Stimulated activated effector memory CD8-positive, alpha-beta T cell treated with anti-CD3 and anti-CD28 coated beads, Interleukin-12 subunit alpha, Interleukin-12 subunit beta, amount 100 ng/mL, for 72 hours (primary cell): Measurements from ENCODE around the gene YIPF2.
"Not testable (repeated sequence)": the region's sequence is repeated elsewhere in the genome, so short reads cannot be mapped to it uniquely, and the experiment has no call there.

Experiments
- ATAC-seq: fragments of 150-1000 bp; cut with Tn5 transposase; 2 replicates; pipeline ENCODE4 v1.10.0; 2021
- DNase-seq, 2 donors: peaks; one replicate each; pipeline ENCODE4 v3.0.0; 2021 to 2022; ENCODE audit warnings: low spot score in 2 of 2
- H3K27ac Mint-ChIP-seq: one replicate; pipeline ENCODE4 v1.8.0; 2022; ENCODE audit warnings: mild to moderate bottlenecking, mixed read lengths
- H3K36me3 Mint-ChIP-seq: one replicate; pipeline ENCODE4 v1.8.0; 2022; ENCODE audit warnings: mild to moderate bottlenecking, mixed read lengths
- H3K4me1 Mint-ChIP-seq: one replicate; pipeline ENCODE4 v1.8.0; 2022; ENCODE audit warnings: mixed read lengths
- H3K4me3 Mint-ChIP-seq: one replicate; pipeline ENCODE4 v1.8.0; 2022; ENCODE audit warnings: mild to moderate bottlenecking, mixed read lengths
- H3K9me3 Mint-ChIP-seq: one replicate; pipeline ENCODE4 v1.8.0; 2022; ENCODE audit warnings: mixed read lengths

Gene YIPF2

GRCh38 chr19:10959277-10959968 lies 31.0 kb upstream of the YIPF2 start:
- Mint-ChIP-seq H3K4me3 (peak overlapping the region; percentile 84), H3K4me1 (peaks cover 41% of the 10 kb centered on the region), H3K27ac (peak overlapping the region; percentile 96), H3K36me3 (peaks cover 28% of the 10 kb centered on the region)
- H3K9me3 Mint-ChIP-seq, ATAC-seq, DNase-seq: not testable (repeated sequence)

GRCh38 chr19:10952809-10953208 lies 24.4 kb upstream of the YIPF2 start:
- no peaks in the 10 kb centered on the region for H3K4me1 Mint-ChIP-seq
- H3K36me3 Mint-ChIP-seq, result no peaks in the 10 kb centered on the region
- H3K27ac Mint-ChIP-seq, result no peak overlapping the region
- no peak overlapping the region for H3K4me3 Mint-ChIP-seq
- no peaks in the 10 kb centered on the region for H3K9me3 Mint-ChIP-seq
- no peak for ATAC-seq
- DNase-seq, result no peak

GRCh38 chr19:10946958-10947657 lies 18.7 kb upstream of the YIPF2 start:
- Mint-ChIP-seq H3K4me1 (no peaks in the 10 kb centered on the region), H3K36me3 (no peaks in the 10 kb centered on the region), H3K27ac (no peak overlapping the region), H3K4me3 (no peak overlapping the region), H3K9me3 (no peaks in the 10 kb centered on the region)
- ATAC-seq (no peak), DNase-seq (no peak)

- Mint-ChIP-seq H3K36me3 (no peaks in the 10 kb centered on the region), H3K4me3 (no peak overlapping the region), H3K27ac (no peak overlapping the region), H3K9me3 (no peaks in the 10 kb centered on the region), H3K4me1 (no peaks in the 10 kb centered on the region)
- DNase-seq, result no peak
- ATAC-seq, result no peak
Observed at GRCh38 chr19:10945264-10945663, 16.8 kb upstream of the YIPF2 start.

GRCh38 chr19:10943412-10943811 lies 15.0 kb upstream of the YIPF2 start:
- not testable (repeated sequence) for DNase-seq, H3K27ac Mint-ChIP-seq, H3K9me3 Mint-ChIP-seq, H3K36me3 Mint-ChIP-seq, H3K4me3 Mint-ChIP-seq, ATAC-seq, H3K4me1 Mint-ChIP-seq

GRCh38 chr19:10941649-10942048 lies 13.2 kb upstream of the YIPF2 start:
- H3K9me3 Mint-ChIP-seq, H3K4me1 Mint-ChIP-seq, H3K27ac Mint-ChIP-seq, H3K4me3 Mint-ChIP-seq, H3K36me3 Mint-ChIP-seq, DNase-seq, ATAC-seq: not testable (repeated sequence)

- Mint-ChIP-seq H3K27ac (no peak overlapping the region), H3K36me3 (peaks cover 19% of the 10 kb centered on the region), H3K4me1 (peaks cover 5% of the 10 kb centered on the region), H3K9me3 (no peaks in the 10 kb centered on the region), H3K4me3 (no peak overlapping the region)
- DNase-seq, result peak in 1 of 2 donors; percentile 62
- ATAC-seq, result peak; percentile 79
Observed at GRCh38 chr19:10936661-10937084, 8.2 kb upstream of the YIPF2 start.

- no peak for ATAC-seq
- Mint-ChIP-seq H3K4me3 (no peak overlapping the region), H3K9me3 (no peaks in the 10 kb centered on the region)
Observed at GRCh38 chr19:10935371-10936059, 7.1 kb upstream of the YIPF2 start.

GRCh38 chr19:10929402-10929794 lies 959 bp upstream of the YIPF2 start:
- ATAC-seq (no peak), DNase-seq (no peak)
- Mint-ChIP-seq H3K9me3 (no peaks in the 10 kb centered on the region), H3K27ac (peak overlapping the region; percentile 50), H3K36me3 (peaks cover 86% of the 10 kb centered on the region), H3K4me1 (peaks cover 34% of the 10 kb centered on the region), H3K4me3 (peak overlapping the region; percentile 83)

More at GRCh38 chr19:10935371-10936059, 7.1 kb upstream of the YIPF2 start:
- peaks cover 31% of the 10 kb centered on the region for H3K36me3 Mint-ChIP-seq
- peaks cover 10% of the 10 kb centered on the region for H3K4me1 Mint-ChIP-seq
- H3K27ac Mint-ChIP-seq, result no peak overlapping the region
- DNase-seq, result no peak

- H3K4me3 Mint-ChIP-seq, result peak overlapping the region; percentile 83
- peaks cover 36% of the 10 kb centered on the region for H3K4me1 Mint-ChIP-seq
- peak overlapping the region; percentile 92 for H3K27ac Mint-ChIP-seq
- ATAC-seq (peak; percentile 4), DNase-seq (no peak)
- no peaks in the 10 kb centered on the region for H3K9me3 Mint-ChIP-seq
- peaks cover 84% of the 10 kb centered on the region for H3K36me3 Mint-ChIP-seq
Observed at GRCh38 chr19:10927730-10928562, 493 bp downstream of the YIPF2 start.

GRCh38 chr19:10924597-10924996 lies 3.8 kb downstream of the YIPF2 start:
- H3K4me1 Mint-ChIP-seq, result peaks cover 29% of the 10 kb centered on the region
- DNase-seq, result no peak
- H3K27ac Mint-ChIP-seq, result peak overlapping the region; percentile 84
- H3K36me3 Mint-ChIP-seq, result peaks cover 71% of the 10 kb centered on the region
- no peaks in the 10 kb centered on the region for H3K9me3 Mint-ChIP-seq
- no peak for ATAC-seq
- no peak overlapping the region for H3K4me3 Mint-ChIP-seq

GRCh38 chr19:10923260-10924112 lies 5.0 kb downstream of the YIPF2 start:
- Mint-ChIP-seq H3K27ac (no peak overlapping the region), H3K4me1 (peaks cover 24% of the 10 kb centered on the region), H3K9me3 (no peaks in the 10 kb centered on the region), H3K4me3 (no peak overlapping the region), H3K36me3 (peaks cover 66% of the 10 kb centered on the region)
- DNase-seq (no peak), ATAC-seq (no peak)

GRCh38 chr19:10922638-10923014 lies 5.8 kb downstream of the YIPF2 start:
- peaks cover 19% of the 10 kb centered on the region for H3K4me1 Mint-ChIP-seq
- no peaks in the 10 kb centered on the region for H3K9me3 Mint-ChIP-seq
- DNase-seq, result no peak
- no peak overlapping the region for H3K4me3 Mint-ChIP-seq
- no peak for ATAC-seq
- peaks cover 66% of the 10 kb centered on the region for H3K36me3 Mint-ChIP-seq
- peak overlapping the region; percentile 38 for H3K27ac Mint-ChIP-seq

GRCh38 chr19:10921910-10922637 lies 6.4 kb downstream of the YIPF2 start:
- Mint-ChIP-seq H3K36me3 (peaks cover 66% of the 10 kb centered on the region), H3K4me3 (no peak overlapping the region), H3K4me1 (peaks cover 14% of the 10 kb centered on the region), H3K27ac (peak overlapping the region; percentile 52), H3K9me3 (no peaks in the 10 kb centered on the region)
- ATAC-seq (no peak), DNase-seq (no peak)
